Gastroesophageal sphincter (tissue), 3 donors: ENCODE results near the gene FYN.

Source experiments
- CTCF ChIP-seq, 4 experiments: fragments of 200-600 bp in 2 of 4; fragments of 450-650 bp in 2 of 4; sonication (generic) in 1 of 4; IDR thresholded peaks; one replicate each; pipeline ENCODE4 v1.5.1; 2017 to 2019; ENCODE audit warnings: antibody characterized with exemption in 4 of 4, mild to moderate bottlenecking in 2 of 4, moderate library complexity in 2 of 4
- EP300 ChIP-seq: sonication (generic); formaldehyde crosslinking; IDR thresholded peaks from one replicate; pipeline ENCODE4 v1.6.1; 2017; ENCODE audit warnings: antibody characterized with exemption, mild to moderate bottlenecking
- POLR2A ChIP-seq, 2 donors: fragments of 450-650 bp; IDR thresholded peaks; one replicate each; pipeline ENCODE4 v1.6.1; 2017; ENCODE audit warnings: antibody characterized with exemption in 2 of 2, mild to moderate bottlenecking in 2 of 2, moderate library complexity in 1 of 2
- POLR2AphosphoS5 ChIP-seq: sonication (generic); formaldehyde crosslinking; IDR thresholded peaks from one replicate; pipeline ENCODE4 v1.6.1; 2017; ENCODE audit warnings: antibody characterized with exemption

- no peak for TF ChIP-seq CTCF (IDR thresholded peaks at IDR 0.05)
- no peak for TF ChIP-seq EP300
- TF ChIP-seq POLR2A (IDR thresholded peaks at IDR 0.05) = no peak
- TF ChIP-seq POLR2AphosphoS5 = no peak
Measured at GRCh38 chr6:111802720-111803330, 70.4 kb downstream of the FYN start.
